Hepatocyte (in vitro differentiated cells): ENCODE measurements around the gene GCLC. TPM values are rescaled to one million over a fixed set of nuclear protein-coding genes. Genes with fewer than 3 reads are reported as not detected.
"Not testable (repeated sequence)": the region's sequence is repeated elsewhere in the genome, so short reads cannot be mapped to it uniquely, and the experiment has no call there.

Source experiments
- DNase-seq: peaks from one replicate; pipeline ENCODE4 v3.0.0-alpha.2; 2016; ENCODE audit warnings: low spot score
- H2AFZ ChIP-seq: fragments of 200-600 bp; sonication (generic); 2 replicates; pipeline ENCODE4 v1.6.0; 2016; ENCODE audit warnings: antibody characterized with exemption, mild to moderate bottlenecking
- H3K27ac ChIP-seq: fragments of 200-600 bp; sonication (generic); 2 replicates; pipeline ENCODE4 v1.5.1; 2016; ENCODE audit warnings: mild to moderate bottlenecking
- H3K27me3 ChIP-seq: fragments of 200-600 bp; sonication (generic); 2 replicates; pipeline ENCODE4 v1.6.1; 2016
- H3K36me3 ChIP-seq: fragments of 200-600 bp; sonication (generic); replicated peaks from 2 replicates; pipeline ENCODE4 v1.5.1; 2016; ENCODE audit warnings: low read depth; ENCODE audit not compliant: insufficient read depth
- H3K4me1 ChIP-seq: fragments of 200-600 bp; sonication (generic); 2 replicates; pipeline ENCODE4 v1.5.1; 2016; ENCODE audit warnings: mild to moderate bottlenecking, moderate library complexity; ENCODE audit not compliant: insufficient read depth
- H3K4me2 ChIP-seq: fragments of 200-600 bp; sonication (generic); 2 replicates; pipeline ENCODE4 v1.6.0; 2016
- H3K4me3 ChIP-seq: fragments of 200-600 bp; sonication (generic); 2 replicates; pipeline ENCODE4 v1.5.1; 2016; ENCODE audit warnings: mild to moderate bottlenecking
- H3K79me2 ChIP-seq: fragments of 200-600 bp; sonication (generic); 2 replicates; pipeline ENCODE4 v1.6.0; 2017; ENCODE audit warnings: mild to moderate bottlenecking
- H3K9me2 ChIP-seq: fragments of 200-600 bp; sonication (generic); replicated peaks from 2 replicates; pipeline ENCODE4 v1.6.0; 2017; ENCODE audit warnings: mild to moderate bottlenecking; ENCODE audit not compliant: insufficient read depth
- H3K9me3 ChIP-seq: fragments of 200-600 bp; sonication (generic); 2 replicates; pipeline ENCODE4 v1.5.1; 2016; ENCODE audit warnings: low read depth, mild to moderate bottlenecking
- H4K20me1 ChIP-seq: fragments of 200-600 bp; sonication (generic); 2 replicates; pipeline ENCODE4 v1.6.0; 2016; ENCODE audit warnings: mild to moderate bottlenecking; ENCODE audit not compliant: insufficient read depth, poor library complexity, severe bottlenecking
- EZH2 ChIP-seq: fragments of 200-600 bp; sonication (generic); IDR thresholded peaks from 2 replicates; pipeline ENCODE4 v1.6.1; 2016; ENCODE audit warnings: antibody characterized with exemption, mild to moderate bottlenecking, borderline replicate concordance
- EZH2phosphoT487 ChIP-seq: fragments of 200-600 bp; sonication (generic); IDR thresholded peaks from one replicate; pipeline ENCODE4 v1.6.1; 2018; ENCODE audit warnings: antibody characterized with exemption, mild to moderate bottlenecking, low read depth, moderate library complexity; ENCODE audit not compliant: unreplicated experiment, severe bottlenecking
- WGBS: methylation state at CpG from one replicate; pipeline ENCODE4 v1.1.6; 2016; ENCODE audit warnings: low lambda C conversion rate; ENCODE audit errors: missing lambda C conversion rate; 5-methylcytosine and 5-hydroxymethylcytosine counted together
- polyA plus RNA-seq: library from polyadenylated mRNA; unstranded; fragments of >200 nt; fragmentation: Nextera tagmentation; extraction: Ambion mirVana; gene quantifications from 2 replicates; pipeline ENCODE4 v1.2.1, GENCODE V29; 2016
- total RNA-seq: library from RNA; depleted of rRNA; stranded (reverse); fragments of >200 nt; gene quantifications from 2 replicates; pipeline ENCODE4 v1.2.3, GENCODE V29; 2014
- TF ChIP-seq, protein P1 (sequence below): fragments of 200-600 bp; sonication (generic); IDR thresholded peaks from 2 replicates; pipeline ENCODE4 v1.5.1; 2016; ENCODE audit warnings: antibody characterized with exemption, mild to moderate bottlenecking; ENCODE audit not compliant: poor library complexity

Gene GCLC
- total and polyA plus RNA-seq, 2 experiments from 2014 or later, result 21.9 to 52.6 TPM

GRCh38 chr6:53484476-53485280, 60.2 kb downstream of the GCLC start:
- H3K9me2 ChIP-seq, result no peaks in the 10 kb centered on the region
- H3K9me3 ChIP-seq, result no peaks in the 10 kb centered on the region
- no peak overlapping the region for H2AFZ ChIP-seq
- H3K4me3 ChIP-seq, result no peak overlapping the region
- H3K4me2 ChIP-seq, result no peak overlapping the region
- DNase-seq, result peak; percentile 89
- H3K36me3 ChIP-seq, result no peaks in the 10 kb centered on the region
- H3K27me3 ChIP-seq, result no peaks in the 10 kb centered on the region
- no peaks in the 10 kb centered on the region for H3K79me2 ChIP-seq
- 42% methylated on average over 9 of the region's 9 CpGs for WGBS
- TF ChIP-seq EZH2phosphoT487, result no peak
- TF ChIP-seq, protein P1, sequence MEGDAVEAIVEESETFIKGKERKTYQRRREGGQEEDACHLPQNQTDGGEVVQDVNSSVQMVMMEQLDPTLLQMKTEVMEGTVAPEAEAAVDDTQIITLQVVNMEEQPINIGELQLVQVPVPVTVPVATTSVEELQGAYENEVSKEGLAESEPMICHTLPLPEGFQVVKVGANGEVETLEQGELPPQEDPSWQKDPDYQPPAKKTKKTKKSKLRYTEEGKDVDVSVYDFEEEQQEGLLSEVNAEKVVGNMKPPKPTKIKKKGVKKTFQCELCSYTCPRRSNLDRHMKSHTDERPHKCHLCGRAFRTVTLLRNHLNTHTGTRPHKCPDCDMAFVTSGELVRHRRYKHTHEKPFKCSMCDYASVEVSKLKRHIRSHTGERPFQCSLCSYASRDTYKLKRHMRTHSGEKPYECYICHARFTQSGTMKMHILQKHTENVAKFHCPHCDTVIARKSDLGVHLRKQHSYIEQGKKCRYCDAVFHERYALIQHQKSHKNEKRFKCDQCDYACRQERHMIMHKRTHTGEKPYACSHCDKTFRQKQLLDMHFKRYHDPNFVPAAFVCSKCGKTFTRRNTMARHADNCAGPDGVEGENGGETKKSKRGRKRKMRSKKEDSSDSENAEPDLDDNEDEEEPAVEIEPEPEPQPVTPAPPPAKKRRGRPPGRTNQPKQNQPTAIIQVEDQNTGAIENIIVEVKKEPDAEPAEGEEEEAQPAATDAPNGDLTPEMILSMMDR, result peak; percentile 97
- TF ChIP-seq EZH2, result no peak
- H3K4me1 ChIP-seq, result peaks cover 18% of the 10 kb centered on the region
- no peak overlapping the region for H3K27ac ChIP-seq
- H4K20me1 ChIP-seq, result no peaks in the 10 kb centered on the region

DNA sequence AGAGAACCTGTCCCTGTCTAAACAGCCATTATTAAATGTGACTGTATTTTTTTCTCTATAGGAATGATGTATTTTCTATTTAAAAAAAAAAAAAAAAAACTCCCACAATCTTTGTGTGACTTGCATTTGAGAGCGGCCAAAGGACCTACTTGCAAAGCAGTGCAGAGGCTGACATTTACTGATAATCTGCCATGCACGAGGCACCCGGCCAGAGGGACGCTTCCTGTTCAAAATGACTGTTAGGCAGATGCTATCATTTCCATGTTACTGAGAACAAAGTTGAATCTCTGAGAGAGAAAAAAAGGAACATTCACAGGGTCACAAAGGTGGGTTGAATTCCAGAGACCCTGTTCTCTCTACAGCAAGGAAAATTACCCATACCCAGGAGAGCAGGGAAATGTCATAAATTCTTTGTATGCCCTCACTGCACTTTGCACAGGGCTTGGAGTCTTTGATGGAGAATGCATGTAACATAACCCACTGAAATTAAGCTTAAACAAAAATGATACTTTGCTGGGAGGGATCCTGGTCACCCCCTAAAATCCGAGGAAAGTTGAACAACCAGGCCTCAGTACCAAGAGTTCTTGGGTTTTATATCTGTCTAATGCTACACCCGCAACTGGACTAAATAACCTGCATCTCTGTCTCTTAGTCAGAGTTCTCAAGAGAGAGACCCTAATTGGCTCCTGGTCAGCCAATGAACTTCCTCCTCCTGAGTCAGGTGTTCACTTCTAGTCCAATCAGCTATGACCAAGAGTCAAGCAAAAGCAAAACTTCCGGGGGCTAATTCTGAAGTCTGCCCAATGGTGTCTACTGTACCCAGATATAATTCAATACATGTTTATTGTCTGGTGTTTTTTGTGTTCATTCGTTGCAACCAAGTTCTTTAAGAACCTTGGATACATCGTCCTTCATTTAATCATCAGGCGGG, 61.2 kb downstream of the GCLC start:
- no peak overlapping the region for H2AFZ ChIP-seq
- H3K4me2 ChIP-seq, result no peak overlapping the region

DNA sequence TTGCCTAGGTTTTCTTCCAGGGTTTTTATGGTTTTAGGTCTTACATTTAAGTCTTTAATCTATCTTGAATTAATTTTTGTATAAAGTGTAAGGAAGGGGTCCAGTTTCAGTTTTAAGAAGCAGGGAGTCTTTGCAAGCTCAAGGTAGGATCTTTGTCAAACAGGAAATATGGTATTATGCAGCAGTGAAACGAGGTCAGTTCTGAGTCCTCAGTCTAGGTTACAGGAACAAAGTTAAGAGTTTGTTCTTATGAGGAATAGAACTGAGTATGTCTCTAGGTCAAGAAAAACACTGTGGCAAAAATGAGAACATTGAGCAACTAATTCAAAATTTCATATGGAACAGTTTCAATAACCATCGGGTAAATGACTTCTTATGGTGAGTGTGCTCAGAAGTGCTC, 63.6 kb downstream of the GCLC start:
- no peaks in the 10 kb centered on the region for H3K79me2 ChIP-seq
- no peak for DNase-seq
- H3K4me1 ChIP-seq, result peaks cover 8% of the 10 kb centered on the region
- no peaks in the 10 kb centered on the region for H3K9me2 ChIP-seq
- H3K9me3 ChIP-seq, result no peaks in the 10 kb centered on the region
- no peaks in the 10 kb centered on the region for H3K36me3 ChIP-seq
- H4K20me1 ChIP-seq, result no peaks in the 10 kb centered on the region
- TF ChIP-seq, protein P1, result no peak
- TF ChIP-seq EZH2phosphoT487 (no peak), EZH2 (no peak)
- 85% methylated on average over 2 of the region's 2 CpGs for WGBS
- H3K4me2 ChIP-seq, result no peak overlapping the region
- no peak overlapping the region for H3K4me3 ChIP-seq
- H2AFZ ChIP-seq, result no peak overlapping the region
- H3K27me3 ChIP-seq, result no peaks in the 10 kb centered on the region
- H3K27ac ChIP-seq, result no peak overlapping the region

More for the DNA sequence above, 61.2 kb downstream of the GCLC start:
- Histone ChIP-seq H4K20me1 (no peaks in the 10 kb centered on the region), H3K27me3 (no peaks in the 10 kb centered on the region), H3K9me3 (no peaks in the 10 kb centered on the region), H3K36me3 (no peaks in the 10 kb centered on the region), H3K27ac (no peak overlapping the region), H3K4me1 (peaks cover 18% of the 10 kb centered on the region), H3K9me2 (no peaks in the 10 kb centered on the region), H3K79me2 (no peaks in the 10 kb centered on the region), H3K4me3 (no peak overlapping the region)
- no peak for DNase-seq
- TF ChIP-seq EZH2phosphoT487 (no peak), EZH2 (no peak)
- TF ChIP-seq, protein P1, result no peak
- 74% methylated on average over 10 of the region's 10 CpGs for WGBS

DNA sequence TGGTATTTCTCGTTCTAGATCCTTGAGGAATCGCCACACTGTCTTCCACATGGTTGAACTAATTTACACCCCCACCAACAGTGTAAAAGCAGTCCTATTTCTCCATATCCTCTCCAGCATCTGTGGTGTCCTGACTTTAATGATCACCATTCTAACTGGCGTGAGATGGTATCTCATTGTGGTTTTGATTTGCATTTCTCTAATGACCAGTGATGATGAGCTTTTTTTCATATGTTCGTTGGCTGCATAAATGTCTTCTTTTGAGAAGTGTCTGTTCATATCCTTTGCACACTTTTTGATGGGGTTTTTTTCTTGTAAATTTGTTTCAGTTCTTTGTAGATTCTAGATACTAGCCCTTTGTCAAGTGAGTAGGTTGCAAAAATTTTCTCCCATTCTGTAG, 64.1 kb downstream of the GCLC start:
- H4K20me1 ChIP-seq, H3K27ac ChIP-seq, H3K79me2 ChIP-seq, H3K4me2 ChIP-seq, H3K4me3 ChIP-seq, H3K36me3 ChIP-seq, DNase-seq, H3K9me2 ChIP-seq, H3K9me3 ChIP-seq, H2AFZ ChIP-seq, H3K27me3 ChIP-seq, H3K4me1 ChIP-seq: not testable (repeated sequence)
- 89% methylated on average over 4 of the region's 4 CpGs for WGBS
